Measurements from ENCODE around the gene CABP5.

Gene CABP5

DNA sequence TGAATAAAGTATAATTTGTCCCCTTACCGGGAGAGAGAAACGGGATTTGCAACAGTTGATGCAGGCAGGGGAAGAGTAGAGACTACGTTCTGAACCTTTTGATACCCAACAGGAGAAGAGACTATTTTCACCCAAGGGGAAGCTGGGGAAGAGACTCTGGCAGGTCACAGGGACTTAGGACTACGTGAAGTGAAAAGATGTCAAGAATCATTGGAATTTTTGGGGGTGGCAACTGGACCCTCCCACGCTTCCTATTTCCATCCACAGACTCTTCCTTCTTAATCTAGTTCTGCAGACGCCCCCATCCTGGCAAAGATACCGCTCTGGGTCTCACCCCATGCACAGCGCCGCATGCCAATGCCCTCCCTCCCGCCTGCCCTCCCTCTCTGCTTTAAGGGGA is 13.8 kb downstream of the CABP5 start:
- DNase-seq (ENCODE audit: low read depth), result no peak

DNA sequence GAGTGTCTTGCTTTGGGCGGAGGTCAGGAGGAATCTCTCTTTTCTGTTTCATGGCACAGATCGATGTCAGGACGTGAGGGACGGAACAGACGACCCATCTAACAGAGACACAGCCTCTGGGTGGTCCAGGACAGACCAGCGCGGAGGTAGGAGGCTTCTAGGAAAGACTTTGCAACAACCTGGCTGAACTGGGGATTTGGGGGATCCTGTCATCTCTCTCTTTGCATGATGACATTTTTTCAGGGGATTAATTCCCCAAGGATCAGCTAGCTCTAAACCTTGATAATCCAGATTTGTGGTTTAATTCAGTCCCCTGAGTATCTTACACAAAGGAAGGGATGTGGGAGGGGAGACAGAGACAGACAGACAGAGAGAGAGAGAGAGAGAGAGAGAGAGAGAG is 14.4 kb downstream of the CABP5 start:
- no peak for DNase-seq (ENCODE audit: low read depth)

DNA sequence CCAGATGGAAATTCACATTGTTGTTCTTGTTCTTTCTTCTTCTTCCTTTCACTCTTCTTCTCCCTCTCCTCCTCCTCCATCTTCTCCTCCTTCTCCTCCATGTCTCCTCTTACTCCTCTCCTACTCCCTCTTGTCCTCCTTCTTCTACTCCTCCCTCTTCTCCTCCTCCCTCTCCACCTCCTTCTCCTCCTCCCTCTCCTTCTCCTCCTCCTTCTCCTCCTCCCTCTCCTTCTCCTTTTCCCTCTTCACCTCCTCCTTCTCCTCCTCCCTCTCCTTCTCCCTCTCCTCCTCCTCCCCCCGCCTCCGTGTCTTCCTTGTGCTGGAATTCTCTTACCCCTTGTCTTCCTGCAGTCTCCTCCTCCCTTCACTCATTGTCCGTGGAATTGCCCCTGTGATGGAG is 18.4 kb downstream of the CABP5 start:
- DNase-seq (ENCODE audit: low read depth), result no peak

DNA sequence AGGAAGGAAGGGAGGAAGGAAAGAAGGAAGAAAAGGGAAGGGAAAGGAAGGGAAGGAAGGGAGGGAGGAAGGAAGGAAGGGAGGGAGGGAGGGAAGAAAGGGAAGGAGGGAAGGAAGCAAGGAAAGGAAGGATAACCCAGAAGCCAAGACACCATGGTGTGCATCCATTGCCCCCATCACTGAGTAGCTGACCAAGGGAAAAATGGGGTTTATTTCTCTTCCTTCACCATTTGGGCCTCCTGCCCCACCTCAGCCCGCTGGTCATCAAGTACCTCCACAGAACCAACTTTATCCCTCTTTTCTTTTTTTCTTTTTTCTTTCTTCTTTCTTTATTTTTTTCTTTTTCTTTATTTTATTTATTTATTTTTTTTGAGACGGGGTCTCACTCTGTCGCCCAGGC is 20.4 kb downstream of the CABP5 start:
- no peak for DNase-seq (ENCODE audit: low read depth)

- DNase-seq (ENCODE audit: low read depth), result no peak
Observed at GRCh38 chr19:48023011-48023410, 20.9 kb downstream of the CABP5 start.

DNA sequence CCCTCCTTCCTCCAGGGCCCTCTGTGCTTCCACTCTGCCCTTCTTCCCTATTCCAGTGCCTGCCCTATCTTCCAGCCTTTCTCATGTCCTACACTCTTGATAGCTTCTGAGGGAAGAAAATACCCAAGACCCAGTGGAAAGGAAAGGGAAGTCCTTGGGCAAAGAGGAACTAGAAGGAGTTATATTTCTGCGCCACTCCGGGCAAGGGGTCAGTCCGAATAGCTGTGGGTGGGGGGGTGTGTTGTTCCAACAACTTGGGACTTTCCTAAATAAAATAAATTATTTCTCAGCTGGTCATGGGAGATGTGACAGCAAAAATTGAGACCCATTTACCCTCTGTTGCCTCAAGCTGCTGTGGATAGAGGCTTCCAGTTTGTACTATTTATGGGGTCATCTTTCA is 23.2 kb downstream of the CABP5 start:
- DNase-seq (ENCODE audit: low read depth), result no peak

DNA sequence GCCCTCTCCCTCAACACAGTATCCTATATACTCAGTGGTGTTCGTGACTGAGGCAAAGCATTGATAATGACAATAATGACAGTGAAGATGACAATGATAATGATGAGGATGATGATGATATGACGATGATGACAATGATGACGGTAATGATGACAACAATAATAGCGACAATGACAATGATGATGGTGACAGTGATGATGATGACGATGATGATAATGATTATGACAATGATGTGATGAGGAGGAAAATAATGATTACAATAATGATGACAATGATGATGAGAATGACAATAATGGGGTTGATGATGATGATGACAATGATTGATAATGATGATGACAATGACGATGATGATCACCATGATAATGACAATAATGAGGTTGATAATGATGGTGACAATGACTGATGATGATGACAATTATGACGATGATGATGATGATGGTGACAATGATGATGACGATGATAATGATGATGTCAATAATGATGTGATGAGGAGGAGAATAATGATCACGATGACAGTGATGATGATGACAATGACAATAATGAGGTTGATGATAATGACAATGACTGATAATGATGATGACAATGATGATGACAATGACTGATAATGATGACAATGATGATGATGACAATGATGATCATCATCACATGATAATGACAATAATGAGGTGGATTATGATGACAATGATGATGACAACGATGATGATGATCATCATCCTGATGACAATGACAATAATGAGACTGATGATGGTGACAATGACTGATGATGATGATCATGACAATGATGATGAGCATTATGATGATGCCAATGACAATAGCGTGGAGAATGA is 32.7 kb downstream of the CABP5 start:
- no peak for DNase-seq (ENCODE audit: low read depth)

DNA sequence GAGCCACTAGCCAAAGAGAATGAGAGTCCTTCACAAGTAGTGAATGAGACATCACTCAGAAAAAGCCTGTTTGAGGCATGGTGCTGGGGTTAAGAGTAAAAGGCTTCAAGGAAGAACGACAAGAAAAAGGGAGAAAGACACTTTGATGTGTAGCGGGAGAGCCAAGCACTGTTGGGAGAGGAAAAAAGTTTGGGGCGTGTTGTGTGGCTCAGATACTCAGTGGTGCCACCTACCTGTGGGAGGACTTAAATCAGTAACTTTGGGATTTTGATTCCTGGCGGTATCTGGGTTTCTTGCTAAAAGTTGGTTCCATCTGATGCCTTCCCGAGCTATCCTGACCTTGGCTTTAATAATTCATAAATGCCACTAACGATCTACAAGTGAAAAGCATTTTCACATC is 37.1 kb downstream of the CABP5 start:
- DNase-seq (ENCODE audit: low read depth), result no peak

GRCh38 chr19:48004236-48004635 is 39.6 kb downstream of the CABP5 start:
- DNase-seq (ENCODE audit: low read depth), result no peak

DNA sequence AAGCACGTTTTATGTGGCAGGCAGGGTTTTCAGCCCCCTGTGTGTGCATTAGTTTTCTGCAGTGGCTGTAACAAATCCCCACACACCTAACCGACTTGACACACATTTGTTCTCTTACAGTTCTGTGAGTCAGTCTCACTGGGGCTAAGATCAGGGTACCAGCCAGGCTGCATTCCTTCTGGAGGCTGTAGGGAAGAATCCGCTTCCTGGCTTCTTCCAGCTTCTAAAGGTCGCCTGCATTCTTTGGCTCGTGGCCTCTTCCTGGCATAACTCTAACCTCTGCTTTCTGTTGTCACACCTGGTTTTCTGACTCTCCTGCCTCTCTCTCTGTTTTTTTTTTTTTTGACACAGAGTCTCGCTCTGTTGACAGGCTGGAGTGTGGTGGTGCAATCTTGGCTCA is 43.0 kb downstream of the CABP5 start:
- DNase-seq (ENCODE audit: low read depth), result no peak

- DNase-seq (ENCODE audit: low read depth), result no peak
Observed at GRCh38 chr19:47998800-47999199, 45.1 kb downstream of the CABP5 start.

GRCh38 chr19:47996230-47996727 is 47.6 kb downstream of the CABP5 start:
- DNase-seq (ENCODE audit: low read depth), result no peak

DNA sequence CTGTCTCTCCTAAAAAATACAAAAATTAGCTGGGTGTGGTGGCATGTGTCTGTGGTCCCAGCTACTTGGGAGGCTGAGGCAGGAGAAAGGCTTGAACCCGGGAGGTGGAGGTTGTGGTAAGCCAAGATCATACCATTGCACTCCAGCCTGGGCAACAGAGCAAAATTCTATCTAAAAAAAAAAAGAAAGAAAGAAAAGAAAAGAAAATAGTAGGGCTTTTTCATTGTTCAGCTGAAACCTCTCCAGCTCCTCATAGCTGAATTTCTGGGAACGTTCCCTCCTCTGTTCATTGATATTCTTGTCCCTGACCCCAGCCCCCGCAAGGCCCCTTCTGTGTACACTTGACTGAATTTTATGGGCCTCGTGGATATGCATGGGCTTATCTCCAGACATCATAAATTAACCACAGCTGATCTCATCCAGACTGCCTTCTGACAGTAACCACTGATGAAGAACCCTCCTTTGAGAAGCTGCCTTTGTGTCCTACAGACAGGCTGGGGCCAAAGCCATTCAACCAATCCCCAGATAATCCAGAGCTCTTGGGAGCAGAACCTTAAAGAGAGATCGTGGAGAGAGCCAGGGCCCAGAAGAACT is 49.6 kb downstream of the CABP5 start, which contains the start of gene ELSPBP1:
Gene ELSPBP1, plus strand, starts transcription at position 424 of the 594 bp plus-strand sequence. CDS start 14,036 bp downstream, outside the sequence.
- no peak for DNase-seq (ENCODE audit: low read depth)

GRCh38 chr19:47992070-47992469 is 51.8 kb downstream of the CABP5 start, which contains the start of gene BSPH1:
BSPH1 (minus strand) TSS chr19:47992170; CDS start chr19:47992081, 89 bp downstream.
- no peak for DNase-seq (ENCODE audit: low read depth)

GRCh38 chr19:47991191-47991808 is 52.6 kb downstream of the CABP5 start:
- no peak for DNase-seq (ENCODE audit: low read depth)
